Heart right ventricle (tissue), 16 donors: ENCODE results near the gene NEK7. TPM values are rescaled to one million over a fixed set of nuclear protein-coding genes. Genes with fewer than 3 reads are reported as not detected.

ENCODE experiments used
- ATAC-seq, 8 donors: fragments of 200-7000 bp; cut with Tn5 transposase; one replicate each; pipeline ENCODE4 v1.9.1; 2020; ENCODE audit warnings: mild to moderate bottlenecking in 8 of 8, moderate library complexity in 8 of 8, moderate number of reproducible peaks in 1 of 8
- DNase-seq, 2 donors: peaks; one replicate each; pipeline ENCODE4 v3.0.0-alpha.2; 2020
- H3K27ac ChIP-seq, 10 donors: fragments of 200-600 bp; sonication (generic) in 2 of 10; one replicate each; pipeline versions ENCODE4 v1.5.0 to v1.8.0; 2020 to 2022; ENCODE audit warnings: mild to moderate bottlenecking in 3 of 10
- H3K27me3 ChIP-seq, 7 donors: fragments of 200-600 bp; one replicate each; pipeline ENCODE4 v1.8.0; 2021 to 2022; ENCODE audit warnings: mild to moderate bottlenecking in 2 of 7
- H3K36me3 ChIP-seq, 9 donors: fragments of 200-600 bp; sonication (generic) in 1 of 9; one replicate each; pipeline versions ENCODE4 v1.5.0 to v1.8.0; 2020 to 2022; ENCODE audit warnings: mild to moderate bottlenecking in 2 of 9
- H3K4me1 ChIP-seq, 9 donors: fragments of 200-600 bp; sonication (generic) in 1 of 9; one replicate each; pipeline versions ENCODE4 v1.5.0 to v1.8.0; 2020 to 2022; ENCODE audit warnings: mild to moderate bottlenecking in 4 of 9
- H3K4me3 ChIP-seq, 10 donors: fragments of 200-600 bp; sonication (generic) in 2 of 10; one replicate each; pipeline versions ENCODE4 v1.5.0 to v1.8.0; 2020 to 2022; ENCODE audit warnings: mild to moderate bottlenecking in 7 of 10, moderate library complexity in 2 of 10
- H3K9me3 ChIP-seq, 11 donors: fragments of 200-600 bp in 10 of 11; sonication (generic) in 2 of 11; one replicate each; pipeline versions ENCODE4 v1.5.0 to v1.8.0; 2013 to 2022; ENCODE audit warnings: mild to moderate bottlenecking in 2 of 11, control low read depth in 1 of 11, moderate library complexity in 1 of 11
- CTCF ChIP-seq, 9 donors: fragments of 200-600 bp; sonication (generic) in 2 of 9; IDR thresholded peaks; one replicate each; pipeline versions ENCODE4 v1.5.0 to v1.8.0; 2021 to 2022; ENCODE audit warnings: antibody characterized with exemption in 9 of 9, mild to moderate bottlenecking in 5 of 9, moderate library complexity in 1 of 9
- WGBS, 2 donors: extraction: QIAGEN DNeasy Blood & Tissue Kit; methylation state at CpG; one replicate each; pipeline ENCODE4 v1.1.7; 2013; ENCODE audit warnings: inconsistent platforms in 1 of 2; 5-methylcytosine and 5-hydroxymethylcytosine counted together
- intact Hi-C, 10 donors: fragments of 100-400 bp; cut with DNase I; formaldehyde crosslinking; loops; one replicate each; pipeline versions ENCODE4 v1.11.1 to v1.14.2; 2022
- polyA plus RNA-seq, 2 donors: library from polyadenylated mRNA; stranded (reverse); fragments of 200-250 nt; gene quantifications; one replicate each; pipeline ENCODE4 v1.2.3, GENCODE V29; 2013
- total RNA-seq, 10 donors: library from RNA; stranded (reverse); fragmentation: NEBNext Ultra II Directional in 3 of 10; extraction: Animal tissue kit (Norgen Biotek cat#: 25700) in 3 of 10; gene quantifications; one replicate each; pipeline versions ENCODE4 v1.2.1 to v1.2.4, GENCODE V29; 2021 to 2023
- donor health status: Arrhythmogenic right ventricular cardiomyopathy.
- donor health status: ischemic (EF 13 %, LVEDD 7.1; RV severe dilation, severe dysfunction).
- donor health status: healthy with polysubstance abuse.
- donor health status: DM: no; HTN: yes; CAD: no.
- donor health status: DM: no; HTN: no; CAD: no.
- donor health status: ischemic (EF 25% LVEDD 6.9; RV normal size, moderate dysfunction).
- donor health status: ischemic (EF 25% LVEDD 5.7; RV mildly dilated, moderate dysfunction).
- donor health status: healthy.
- donor health status: DM: yes; HTN: yes; CAD: no.
- donor health status: Ischemic cardiomyopathy.
- donor health status: ischemic (EF 35%, LVEDD 5.7; RV mildly dilated, moderate dysfunction).
- donor health status: nonischemic (EF 11% LVEDD 7.7; RV severe dilation, severe dysfunction).
- donor health status: DM: yes; HTN: yes; CAD: no.
- donor health status: PGD.
- donor health status: ischemic (EF 29% LVEDD 5.4; RV normal size, mild dysfunction).
- donor health status: nonischemic (EF 23%, LVEDD 6.1; RV moderate dilation, normal function).

The NEK7 gene
- total and polyA plus RNA-seq, 12 donors: 57.3 to 279 (median 207) TPM

DNA sequence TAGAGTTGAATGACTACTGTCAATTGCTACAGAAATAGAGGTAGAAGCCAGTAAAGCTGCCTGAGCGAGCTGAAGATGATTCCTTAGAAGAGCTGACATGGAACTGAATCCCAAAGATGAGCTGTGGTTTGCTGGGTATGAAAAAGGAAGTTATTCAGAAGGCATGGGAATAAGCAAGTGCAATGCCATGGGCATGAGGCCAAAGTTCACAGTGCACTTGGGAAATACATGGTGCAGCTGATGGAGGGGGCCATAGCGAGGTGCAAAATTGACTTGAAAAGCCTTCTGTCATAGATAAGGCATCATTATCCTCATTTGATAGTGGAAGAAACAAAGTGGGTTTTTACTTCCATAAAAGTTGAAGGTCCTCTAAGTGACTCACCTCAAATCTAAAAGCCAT, 88.6 kb downstream of the NEK7 start:
- WGBS, 2 donors: 78 to 81% methylated on average over 2 of the region's 2 CpGs
- no peak for TF ChIP-seq CTCF (IDR thresholded peaks at IDR 0.05)
- peaks cover 0 to 5% (median 0%) of the 10 kb centered on the region in 11 donors for H3K9me3 ChIP-seq
- H3K4me3 ChIP-seq: no peak overlapping the region
- DNase-seq (no peak), ATAC-seq (peak in 4 of 8 donors; percentile 28 to 61 (median 38))
- H3K4me1 ChIP-seq: peaks cover 0 to 45% (median 22%) of the 10 kb centered on the region in 9 donors
- H3K36me3 ChIP-seq: no peaks in the 10 kb centered on the region
- intact Hi-C loops: no loop called here
- H3K27me3 ChIP-seq: no peaks in the 10 kb centered on the region
- peak overlapping the region in 4 of 10 donors; percentile 6 to 48 (median 22) for H3K27ac ChIP-seq

DNA sequence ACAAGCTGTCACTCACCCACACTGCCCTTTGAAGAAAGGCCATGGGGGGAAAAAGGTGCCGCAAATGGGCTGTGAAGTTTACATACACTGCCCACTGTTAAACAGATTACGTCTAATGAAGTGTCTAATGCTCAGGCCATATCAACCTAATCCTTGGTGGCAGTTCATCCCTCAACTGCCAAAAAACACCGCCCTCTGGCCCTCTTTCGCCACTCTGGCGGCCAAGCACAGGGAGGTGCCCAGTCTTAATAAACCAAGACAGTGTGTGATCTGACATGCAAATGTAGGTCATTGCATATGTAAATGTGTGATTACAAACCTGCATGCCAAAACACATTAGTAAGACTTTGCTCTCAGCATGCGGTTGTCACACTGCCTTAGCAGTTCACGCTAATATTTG, 89.5 kb downstream of the NEK7 start:
- ATAC-seq: peak in 1 of 8 donors; percentile 24
- DNase-seq: no peak
- no peaks in the 10 kb centered on the region for H3K27me3 ChIP-seq
- no peak for TF ChIP-seq CTCF (IDR thresholded peaks at IDR 0.05)
- H3K9me3 ChIP-seq: peaks cover 0 to 5% (median 0%) of the 10 kb centered on the region in 11 donors
- H3K4me3 ChIP-seq: no peak overlapping the region
- peaks cover 0 to 45% (median 22%) of the 10 kb centered on the region in 9 donors for H3K4me1 ChIP-seq
- WGBS, 2 donors: 92 to 95% methylated on average over 7 of the region's 7 CpGs
- no peaks in the 10 kb centered on the region for H3K36me3 ChIP-seq
- H3K27ac ChIP-seq: no peak overlapping the region
- intact Hi-C loops: no loop called here

DNA sequence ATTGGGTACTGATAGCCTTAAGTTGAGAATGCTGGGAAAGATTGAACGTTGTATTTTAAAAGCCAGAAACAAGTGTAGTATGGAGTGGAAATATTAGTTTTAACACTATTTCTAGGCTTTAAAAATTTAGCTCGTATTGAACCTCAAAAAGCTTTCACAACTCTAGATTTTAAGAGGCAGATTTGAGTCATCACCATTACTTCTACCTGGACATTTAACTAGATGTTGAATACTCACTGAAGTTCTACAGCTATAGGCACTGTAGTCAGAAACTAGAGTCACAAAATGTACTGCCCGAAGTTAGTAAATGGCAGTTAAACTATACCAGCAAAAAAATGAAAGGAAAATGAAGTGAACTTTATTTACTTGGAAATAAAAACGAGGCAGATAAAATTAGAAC, 96.5 kb downstream of the NEK7 start:
- H3K9me3 ChIP-seq: peaks cover 0 to 5% (median 0%) of the 10 kb centered on the region in 11 donors
- ATAC-seq (no peak), DNase-seq (no peak)
- intact Hi-C loops: no loop called here
- H3K27me3 ChIP-seq: no peaks in the 10 kb centered on the region
- no peak overlapping the region for H3K4me3 ChIP-seq
- peak overlapping the region in 5 of 10 donors; percentile 2 to 41 (median 28) for H3K27ac ChIP-seq
- peaks cover 0 to 38% (median 31%) of the 10 kb centered on the region in 9 donors for H3K4me1 ChIP-seq
- WGBS, 2 donors: 73 to 76% methylated on average over 4 of the region's 4 CpGs
- H3K36me3 ChIP-seq: no peaks in the 10 kb centered on the region
- no peak for TF ChIP-seq CTCF (IDR thresholded peaks at IDR 0.05)

GRCh38 chr1:198253668-198254067, 96.9 kb downstream of the NEK7 start:
- intact Hi-C loops: no loop called here
- Histone ChIP-seq H3K27me3 (no peaks in the 10 kb centered on the region), H3K4me1 (peaks cover 0 to 40% (median 34%) of the 10 kb centered on the region in 9 donors), H3K36me3 (no peaks in the 10 kb centered on the region), H3K4me3 (no peak overlapping the region), H3K27ac (peak overlapping the region in 5 of 10 donors; percentile 2 to 41 (median 28)), H3K9me3 (peaks cover 0 to 5% (median 0%) of the 10 kb centered on the region in 11 donors)
- WGBS, 2 donors: 10 to 17% methylated on average over 1 of the region's 1 CpG
- DNase-seq (no peak), ATAC-seq (peak in 7 of 8 donors; percentile 42 to 88 (median 79))
- TF ChIP-seq CTCF (IDR thresholded peaks at IDR 0.05): no peak
